ENCODE results near the gene DCAF8L1. TPM values are rescaled to one million over a fixed set of nuclear protein-coding genes. Genes with fewer than 3 reads are reported as not detected.

DCAF8L1 gene
- total and polyA plus RNA-seq, 11 donors, result not detected

DNA sequence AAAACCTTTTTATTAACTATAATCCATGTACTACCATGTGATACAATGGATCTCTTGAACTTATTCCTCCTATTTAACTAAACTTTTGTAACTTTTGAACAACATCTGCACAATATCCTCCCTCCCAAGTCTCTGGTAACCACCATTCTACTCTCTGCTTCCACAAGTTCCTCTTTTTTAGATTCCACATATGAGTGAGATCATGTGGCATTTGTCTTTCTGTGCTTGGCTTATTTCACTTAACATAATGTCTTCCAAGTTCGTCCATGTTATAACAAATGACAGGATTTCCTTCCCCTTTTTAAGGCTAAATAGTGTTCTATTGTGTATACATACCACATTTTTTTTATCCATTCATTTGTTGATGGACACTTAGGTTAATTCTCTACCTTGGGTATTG, 28.1 kb downstream of the DCAF8L1 start:
- WGBS, 4 donors, result 28 to 62% (median 47%) methylated on average over 1 of the region's 1 CpG
- ATAC-seq, result no peak
- H3K36me3 ChIP-seq, result no peaks in the 10 kb centered on the region
- H3K27me3 ChIP-seq, result no peaks in the 10 kb centered on the region
- no peak for DNase-seq
- intact Hi-C loops (cut with DNase I), result no loop called here
- peaks cover 0 to 3% (median 0%) of the 10 kb centered on the region in 12 donors for H3K9me3 ChIP-seq
- no peak overlapping the region for H3K4me3 ChIP-seq
- no peak for TF ChIP-seq POLR2A (IDR thresholded peaks at IDR 0.05)
- no peak for TF ChIP-seq CTCF (IDR thresholded peaks at IDR 0.05)
- no peaks in the 10 kb centered on the region for H3K4me1 ChIP-seq
- no peak overlapping the region for H3K27ac ChIP-seq

- DNase-seq (no peak), ATAC-seq (no peak)
- TF ChIP-seq CTCF (IDR thresholded peaks at IDR 0.05) (no peak), POLR2A (IDR thresholded peaks at IDR 0.05) (no peak)
- Histone ChIP-seq H3K27ac (no peak overlapping the region), H3K4me1 (no peaks in the 10 kb centered on the region), H3K27me3 (no peaks in the 10 kb centered on the region), H3K9me3 (no peaks in the 10 kb centered on the region), H3K36me3 (no peaks in the 10 kb centered on the region), H3K4me3 (no peak overlapping the region)
- WGBS, 4 donors, result 63 to 77% (median 66%) methylated on average over 4 of the region's 4 CpGs
- intact Hi-C loops (cut with DNase I), result no loop called here
Measured at GRCh38 chrX:27933361-27933760, 47.9 kb downstream of the DCAF8L1 start.

Other genes starting within 250 kb of the DCAF8L1 start
- gene MAGEB10, start 173.5 kb downstream of the DCAF8L1 start, total RNA-seq, result not detected
- gene MAGEB10, start 173.5 kb downstream of the DCAF8L1 start, polyA plus RNA-seq, result not detected